ENCODE results near the gene MFNG.

GRCh38 chr22:37440875-37441274 is 45.3 kb downstream of the MFNG start:
- TF ChIP-seq CTCF (IDR thresholded peaks at IDR 0.05) (no peak), POLR2A (IDR thresholded peaks at IDR 0.05) (no peak), POLR2AphosphoS5 (IDR thresholded peaks at IDR 0.05) (no peak), EP300 (IDR thresholded peaks at IDR 0.05) (no peak)

Data from upper lobe of left lung (tissue), 4 donors.